Measurements from ENCODE around the gene RANBP3L. TPM values are rescaled to one million over a fixed set of nuclear protein-coding genes. Genes with fewer than 3 reads are reported as not detected.

The RANBP3L gene
- total and polyA plus RNA-seq, 2 of the 4 experiments (the other 2 are of a cell fraction): not detected

DNA sequence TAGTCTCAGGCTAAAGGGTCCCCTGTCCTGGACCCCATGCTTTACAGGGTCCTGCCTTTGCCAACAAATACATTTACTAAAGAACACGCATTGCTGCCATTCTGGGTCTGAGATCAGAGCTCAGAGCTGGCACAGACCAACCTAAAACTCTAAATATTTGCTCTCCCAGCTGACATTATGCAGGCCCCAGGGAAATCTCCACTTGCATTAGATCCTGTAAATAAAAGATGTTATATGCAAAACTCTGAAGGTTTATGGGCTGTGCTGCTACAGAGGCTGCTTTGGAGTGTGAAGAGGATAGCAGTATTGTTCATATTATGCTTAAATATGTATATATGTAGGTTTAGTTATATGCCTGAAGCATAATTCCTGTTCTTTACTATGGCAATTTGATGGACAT lies 35.9 kb upstream of the RANBP3L start:
- H3K9me1 ChIP-seq (ENCODE audit: insufficient read depth, low read length): no peaks in the 10 kb centered on the region
- H3K79me1 ChIP-seq (ENCODE audit: low read depth in 1 of 2, low read length in 2 of 2): no peaks in the 10 kb centered on the region
- in situ Hi-C loops (cut with MboI; ENCODE audit: low sequenced_read_pairs) (no loop called here), dilution Hi-C loops (cut with HindIII; ENCODE audit: low sequenced_read_pairs, unreplicated experiment) (no loop called here), intact Hi-C loops (cut with micrococcal nuclease) (no loop called here)
- TF ChIP-seq, protein P1, sequence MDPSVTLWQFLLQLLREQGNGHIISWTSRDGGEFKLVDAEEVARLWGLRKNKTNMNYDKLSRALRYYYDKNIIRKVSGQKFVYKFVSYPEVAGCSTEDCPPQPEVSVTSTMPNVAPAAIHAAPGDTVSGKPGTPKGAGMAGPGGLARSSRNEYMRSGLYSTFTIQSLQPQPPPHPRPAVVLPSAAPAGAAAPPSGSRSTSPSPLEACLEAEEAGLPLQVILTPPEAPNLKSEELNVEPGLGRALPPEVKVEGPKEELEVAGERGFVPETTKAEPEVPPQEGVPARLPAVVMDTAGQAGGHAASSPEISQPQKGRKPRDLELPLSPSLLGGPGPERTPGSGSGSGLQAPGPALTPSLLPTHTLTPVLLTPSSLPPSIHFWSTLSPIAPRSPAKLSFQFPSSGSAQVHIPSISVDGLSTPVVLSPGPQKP (IDR thresholded peaks at IDR 0.05; ENCODE audit: borderline replicate concordance, low read depth, low read length): no peak
- TF ChIP-seq RAD21 (IDR thresholded peaks at IDR 0.05; ENCODE audit: low read length) (no peak), MAFK (IDR thresholded peaks at IDR 0.05; ENCODE audit: low read depth, low read length) (no peak), SMC3 (IDR thresholded peaks at IDR 0.05; ENCODE audit: low read depth, low read length) (no peak), POLR2A (IDR thresholded peaks at IDR 0.05; ENCODE audit: low read depth, low read length) (no peak), NFE2L2 (IDR thresholded peaks at IDR 0.05; ENCODE audit: low read depth, low read length) (no peak), RCOR1 (IDR thresholded peaks at IDR 0.05; ENCODE audit: insufficient replicate concordance, low read length) (no peak), MXI1 (IDR thresholded peaks at IDR 0.05; ENCODE audit: borderline replicate concordance, low read depth, low read length) (no peak), MAZ (IDR thresholded peaks at IDR 0.05; ENCODE audit: borderline replicate concordance, low read depth, low read length) (no peak), RFX5 (IDR thresholded peaks at IDR 0.05; ENCODE audit: low read depth, low read length) (no peak)
- TF ChIP-seq, protein P2, sequence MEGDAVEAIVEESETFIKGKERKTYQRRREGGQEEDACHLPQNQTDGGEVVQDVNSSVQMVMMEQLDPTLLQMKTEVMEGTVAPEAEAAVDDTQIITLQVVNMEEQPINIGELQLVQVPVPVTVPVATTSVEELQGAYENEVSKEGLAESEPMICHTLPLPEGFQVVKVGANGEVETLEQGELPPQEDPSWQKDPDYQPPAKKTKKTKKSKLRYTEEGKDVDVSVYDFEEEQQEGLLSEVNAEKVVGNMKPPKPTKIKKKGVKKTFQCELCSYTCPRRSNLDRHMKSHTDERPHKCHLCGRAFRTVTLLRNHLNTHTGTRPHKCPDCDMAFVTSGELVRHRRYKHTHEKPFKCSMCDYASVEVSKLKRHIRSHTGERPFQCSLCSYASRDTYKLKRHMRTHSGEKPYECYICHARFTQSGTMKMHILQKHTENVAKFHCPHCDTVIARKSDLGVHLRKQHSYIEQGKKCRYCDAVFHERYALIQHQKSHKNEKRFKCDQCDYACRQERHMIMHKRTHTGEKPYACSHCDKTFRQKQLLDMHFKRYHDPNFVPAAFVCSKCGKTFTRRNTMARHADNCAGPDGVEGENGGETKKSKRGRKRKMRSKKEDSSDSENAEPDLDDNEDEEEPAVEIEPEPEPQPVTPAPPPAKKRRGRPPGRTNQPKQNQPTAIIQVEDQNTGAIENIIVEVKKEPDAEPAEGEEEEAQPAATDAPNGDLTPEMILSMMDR (conservative IDR thresholded peaks at IDR 0.05; ENCODE audit: low read depth, low read length): no peak
- H2BK15ac ChIP-seq (ENCODE audit: low read depth, low read length): no peak overlapping the region
- no peak overlapping the region for H2BK120ac ChIP-seq (ENCODE audit: low read depth, low read length)
- no peak overlapping the region for H3K4me3 ChIP-seq (ENCODE audit: insufficient read depth, low read depth, low read length)
- no peak overlapping the region for H3K4me2 ChIP-seq (ENCODE audit: low read depth, low read length)
- H3K27me3 ChIP-seq (ENCODE audit: control insufficient read depth, insufficient read depth, low read length): peaks cover 1% of the 10 kb centered on the region; the same call in 1 of the 2 replicates
- no peak overlapping the region for H3K27ac ChIP-seq (ENCODE audit: insufficient read depth, low read length)
- H2AK5ac ChIP-seq (ENCODE audit: low read depth, low read length): no peak overlapping the region
- H3K9ac ChIP-seq (ENCODE audit: low read depth, low read length): no peak overlapping the region
- H4K5ac ChIP-seq (ENCODE audit: low read depth, low read length): no peak overlapping the region
- no peak overlapping the region for H3K4ac ChIP-seq (ENCODE audit: low read depth, low read length)
- no peaks in the 10 kb centered on the region for H3K4me1 ChIP-seq (ENCODE audit: control insufficient read depth, insufficient read depth, low read length)
- POLR2A ChIA-PET (ENCODE audit: unreplicated experiment): no interaction called here
- H3K14ac ChIP-seq (replicated peaks; ENCODE audit: low read depth, low read length): no peak overlapping the region
- no peak for ATAC-seq (ENCODE audit: low read depth)
- H2AFZ ChIP-seq (replicated peaks; ENCODE audit: low read length, poor library complexity): no peak overlapping the region
- H3K36me3 ChIP-seq (ENCODE audit: control insufficient read depth, insufficient read depth, low read length): no peaks in the 10 kb centered on the region
- no peak for DNase-seq
- BruUV-seq (replicated peaks): no TSS peak
- H4K91ac ChIP-seq (ENCODE audit: insufficient read depth, low read depth, low read length): no peak overlapping the region
- no peaks in the 10 kb centered on the region for H3K9me3 ChIP-seq (ENCODE audit: control insufficient read depth, insufficient read depth, low read length)
- H3K56ac ChIP-seq (ENCODE audit: extremely low read depth, insufficient read depth, low read length): no peak overlapping the region
- H2BK20ac ChIP-seq (ENCODE audit: low read depth, low read length): no peak overlapping the region
- WGBS, 2 experiments (ENCODE audit: extremely low coverage in 2 of 2, insufficient read length in 1 of 2): no CpG with 5 or more reads among the region's 1 CpG
- H3K18ac ChIP-seq (ENCODE audit: low read depth, low read length): no peak overlapping the region
- H2BK5ac ChIP-seq (ENCODE audit: low read depth, low read length, poor library complexity, severe bottlenecking): no peak overlapping the region
- CTCF ChIA-PET: no interaction called here
- no peaks in the 10 kb centered on the region for H4K20me1 ChIP-seq (ENCODE audit: insufficient read depth, low read length)
- no peak overlapping the region for H2AK9ac ChIP-seq (replicated peaks; ENCODE audit: low read depth, low read length, poor library complexity)
- H3K23ac ChIP-seq (ENCODE audit: low read depth, low read length): no peak overlapping the region
- H4K8ac ChIP-seq (ENCODE audit: low read depth in 2 of 2, low read length in 2 of 2): no peak overlapping the region

Data from IMR-90 (cell line).